MCF 10A (cell line): ENCODE measurements around the gene DOC2B. TPM values are rescaled to one million over a fixed set of nuclear protein-coding genes. Genes with fewer than 3 reads are reported as not detected.

Source experiments
- total RNA-seq: library from RNA; stranded (reverse); gene quantifications from 2 replicates; pipeline ENCODE4 v1.2.3, GENCODE V29; 2022

DOC2B gene
- total RNA-seq, 1 experiment from 2014 or later: not detected

Other genes starting within 250 kb of the DOC2B start
- not detected in 2 replicates for gene SCGB1C2, start 44.1 kb downstream of the DOC2B start, total RNA-seq
- 0.89 and 1.6 TPM in 2 replicates for gene RPH3AL, start 171.2 kb upstream of the DOC2B start, total RNA-seq